H9 (cell line): ENCODE measurements around the gene SWAP70. TPM values are rescaled to one million over a fixed set of nuclear protein-coding genes. Genes with fewer than 3 reads are reported as not detected.

ENCODE experiments used
- DNase-seq: peaks from one replicate; pipeline ENCODE4 v3.0.0-alpha.2; 2017
- H2AFZ ChIP-seq: one replicate; pipeline ENCODE4 v1.6.1; 2013; ENCODE audit warnings: mild to moderate bottlenecking, low read length, control low read depth, moderate library complexity
- H2AK5ac ChIP-seq: 2 replicates; pipeline ENCODE4 v1.6.1; 2013; ENCODE audit warnings: low read length, control low read depth, mixed read lengths; ENCODE audit not compliant: insufficient read length
- H2BK120ac ChIP-seq: one replicate; pipeline ENCODE4 v1.6.1; 2013; ENCODE audit warnings: low read depth, mild to moderate bottlenecking, low read length, control low read depth, inconsistent platforms; ENCODE audit not compliant: poor library complexity, severe bottlenecking
- H2BK12ac ChIP-seq: 2 replicates; pipeline ENCODE4 v1.6.1; 2013; ENCODE audit warnings: low read length, control low read depth, mixed read lengths, low read depth; ENCODE audit not compliant: insufficient read length
- H2BK15ac ChIP-seq: 2 replicates; pipeline ENCODE4 v1.6.1; 2013; ENCODE audit warnings: low read depth, low read length, control low read depth
- H2BK20ac ChIP-seq: one replicate; pipeline ENCODE4 v1.6.1; 2013; ENCODE audit warnings: low read depth, mild to moderate bottlenecking, low read length, control low read depth, inconsistent platforms; ENCODE audit not compliant: poor library complexity, severe bottlenecking
- H2BK5ac ChIP-seq: 2 replicates; pipeline ENCODE4 v1.6.1; 2013; ENCODE audit warnings: low read length, control low read depth, mixed read lengths; ENCODE audit not compliant: insufficient read length
- H3K14ac ChIP-seq: 2 replicates; pipeline ENCODE4 v1.6.1; 2013; ENCODE audit warnings: low read length, control low read depth; ENCODE audit not compliant: insufficient read depth
- H3K18ac ChIP-seq: 2 replicates; pipeline ENCODE4 v1.6.1; 2013; ENCODE audit warnings: low read depth, mild to moderate bottlenecking, mixed read lengths, low read length, control low read depth; ENCODE audit not compliant: insufficient read length
- H3K23ac ChIP-seq: 2 replicates; pipeline ENCODE4 v1.6.1; 2013; ENCODE audit warnings: low read length, control low read depth, mixed read lengths, low read depth; ENCODE audit not compliant: insufficient read length
- H3K23me2 ChIP-seq: 2 replicates; pipeline ENCODE4 v1.6.1; 2013; ENCODE audit warnings: low read depth, mild to moderate bottlenecking, mixed read lengths, low read length, control low read depth; ENCODE audit not compliant: insufficient read length, poor library complexity, severe bottlenecking
- H3K27ac ChIP-seq: 2 replicates; pipeline ENCODE4 v1.5.1; 2013; ENCODE audit warnings: low read length, control low read depth, mixed read lengths, low read depth; ENCODE audit not compliant: insufficient read length
- H3K27me3 ChIP-seq: 2 replicates; pipeline ENCODE4 v1.6.1; 2013; ENCODE audit warnings: low read length, control low read depth, inconsistent platforms; ENCODE audit not compliant: insufficient read depth
- H3K4ac ChIP-seq: 2 replicates; pipeline ENCODE4 v1.6.1; 2013; ENCODE audit warnings: low read depth, mild to moderate bottlenecking, control low read depth, inconsistent platforms, low read length, moderate library complexity
- H3K4me1 ChIP-seq: 2 replicates; pipeline ENCODE4 v1.6.1; 2013; ENCODE audit warnings: low read length, control low read depth, inconsistent platforms; ENCODE audit not compliant: insufficient read depth
- H3K4me2 ChIP-seq: 2 replicates; pipeline ENCODE4 v1.6.1; 2013; ENCODE audit warnings: low read length, control low read depth, mixed read lengths; ENCODE audit not compliant: insufficient read length, insufficient read depth
- H3K56ac ChIP-seq: 2 replicates; pipeline ENCODE4 v1.6.1; 2013; ENCODE audit warnings: low read depth, mild to moderate bottlenecking, mixed read lengths, low read length, control low read depth; ENCODE audit not compliant: insufficient read length
- H3K79me1 ChIP-seq: 2 replicates; pipeline ENCODE4 v1.6.1; 2013; ENCODE audit warnings: low read depth, mild to moderate bottlenecking, moderate library complexity, low read length, control low read depth, inconsistent platforms; ENCODE audit not compliant: insufficient read depth, poor library complexity, severe bottlenecking
- H3K79me2 ChIP-seq: 2 replicates; pipeline ENCODE4 v1.6.1; 2013; ENCODE audit warnings: low read length, control low read depth, inconsistent platforms; ENCODE audit not compliant: insufficient read depth
- H3K9ac ChIP-seq: 2 replicates; pipeline ENCODE4 v1.6.1; 2013; ENCODE audit warnings: low read length, control low read depth, mixed read lengths; ENCODE audit not compliant: insufficient read length; ENCODE audit errors: extremely low read depth
- H3K9me3 ChIP-seq: one replicate; pipeline ENCODE4 v1.6.1; 2013; ENCODE audit warnings: low read depth, low read length, inconsistent platforms; ENCODE audit not compliant: control insufficient read depth
- H3T11ph ChIP-seq: one replicate; pipeline ENCODE4 v1.6.1; 2013; ENCODE audit warnings: mild to moderate bottlenecking, low read length, control low read depth, inconsistent platforms
- H4K20me1 ChIP-seq: one replicate; pipeline ENCODE4 v1.6.1; 2013; ENCODE audit not compliant: control insufficient read depth, insufficient read length, insufficient read depth
- H4K5ac ChIP-seq: 2 replicates; pipeline ENCODE4 v1.6.1; 2013; ENCODE audit warnings: low read depth, mild to moderate bottlenecking, mixed read lengths, low read length, control low read depth; ENCODE audit not compliant: insufficient read length
- H4K8ac ChIP-seq: replicated peaks from 2 replicates; pipeline ENCODE4 v1.6.1; 2013; ENCODE audit warnings: low read length, control low read depth, mixed read lengths, low read depth; ENCODE audit not compliant: insufficient read length
- H4K91ac ChIP-seq: 2 replicates; pipeline ENCODE4 v1.6.1; 2013; ENCODE audit warnings: low read depth, mild to moderate bottlenecking, moderate library complexity, mixed read lengths, low read length, control low read depth; ENCODE audit not compliant: insufficient read length
- H3K27ac Mint-ChIP-seq, 3 experiments: 2 replicates in 2 of 3; 3 replicates in 1 of 3; pipeline ENCODE4 v1.8.0; 2020 to 2021; ENCODE audit warnings: mixed read lengths in 3 of 3, mild to moderate bottlenecking in 1 of 3, moderate library complexity in 1 of 3
- H3K27me3 Mint-ChIP-seq: 2 replicates; pipeline ENCODE4 v1.8.0; 2021; ENCODE audit warnings: low read depth, mild to moderate bottlenecking, moderate library complexity, mixed read lengths
- H3K36me3 Mint-ChIP-seq, 3 experiments: 2 replicates in 2 of 3; 3 replicates in 1 of 3; pipeline ENCODE4 v1.8.0; 2020 to 2021; ENCODE audit warnings: low read depth in 3 of 3, mixed read lengths in 3 of 3; ENCODE audit not compliant: insufficient read depth in 1 of 3
- H3K4me1 Mint-ChIP-seq, 2 experiments: 2 replicates each; pipeline ENCODE4 v1.8.0; 2020; ENCODE audit warnings: mixed read lengths in 2 of 2
- H3K4me3 Mint-ChIP-seq, 2 experiments: 2 replicates in 1 of 2; 3 replicates in 1 of 2; pipeline ENCODE4 v1.8.0; 2020 to 2021; ENCODE audit warnings: mild to moderate bottlenecking in 2 of 2, mixed read lengths in 2 of 2, moderate library complexity in 1 of 2
- H3K9me3 Mint-ChIP-seq, 2 experiments: 2 replicates in 1 of 2; 3 replicates in 1 of 2; pipeline ENCODE4 v1.8.0; 2020; ENCODE audit warnings: mild to moderate bottlenecking in 2 of 2, mixed read lengths in 2 of 2, moderate library complexity in 1 of 2
- WGBS: extraction: QIAGEN DNeasy Blood & Tissue Kit; methylation state at CpG from one replicate; pipeline ENCODE4 v1.1.7; 2013; ENCODE audit warnings: missing lambda C conversion rate, low lambda C conversion rate, mixed read lengths; ENCODE audit not compliant: insufficient read length; ENCODE audit errors: extremely low coverage; 5-methylcytosine and 5-hydroxymethylcytosine counted together
- total RNA-seq: library from RNA; stranded (reverse); gene quantifications from 2 replicates; pipeline ENCODE4 v1.2.1, GENCODE V29; 2021
- TF ChIP-seq, protein P1 (sequence below): fragments of 200-600 bp; sonication (generic); conservative IDR thresholded peaks from 3 replicates; pipeline ENCODE4 v1.8.0; 2021; ENCODE audit warnings: antibody characterized with exemption, mild to moderate bottlenecking

SWAP70 gene
- total RNA-seq, 1 experiment from 2014 or later: 34.4 TPM

DNA sequence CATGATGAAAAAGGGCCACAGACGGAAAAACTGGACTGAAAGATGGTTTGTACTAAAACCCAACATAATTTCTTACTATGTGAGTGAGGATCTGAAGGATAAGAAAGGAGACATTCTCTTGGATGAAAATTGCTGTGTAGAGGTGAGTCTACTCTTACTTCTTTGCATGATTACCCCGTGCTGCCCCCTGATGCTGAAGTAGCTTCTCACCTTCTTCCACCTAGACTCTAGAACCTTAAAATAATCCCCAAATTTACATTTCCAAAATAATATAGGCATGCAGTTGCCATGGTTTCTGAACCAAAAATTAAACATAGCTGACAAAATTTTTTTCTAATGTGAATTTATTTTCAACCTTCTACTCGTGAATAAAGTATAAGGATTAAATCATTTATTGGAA, 64.2 kb downstream of the SWAP70 start:
- Histone ChIP-seq H3K79me1 (no peaks in the 10 kb centered on the region), H3K9me3 (no peaks in the 10 kb centered on the region), H3K27ac (no peak overlapping the region), H3K9ac (no peak overlapping the region), H3K4me2 (no peak overlapping the region), H3K56ac (no peak overlapping the region), H3K14ac (no peak overlapping the region), H2BK15ac (no peak overlapping the region), H2BK12ac (no peak overlapping the region), H2BK20ac (no peak overlapping the region), H4K5ac (no peak overlapping the region), H3K4me1 (no peaks in the 10 kb centered on the region), H3K23ac (no peak overlapping the region), H2AK5ac (no peak overlapping the region), H3K27me3 (no peaks in the 10 kb centered on the region), H4K8ac (no peak overlapping the region), H4K20me1 (no peaks in the 10 kb centered on the region), H3K23me2 (no peaks in the 10 kb centered on the region), H2BK5ac (no peak overlapping the region), H2BK120ac (no peak overlapping the region), H3K18ac (no peak overlapping the region), H3K79me2 (no peaks in the 10 kb centered on the region), H3K4ac (no peak overlapping the region), H2AFZ (no peak overlapping the region), H3T11ph (no peak overlapping the region), H4K91ac (no peak overlapping the region)
- WGBS: no CpG with 5 or more reads among the region's 3 CpGs
- DNase-seq: no peak
- Mint-ChIP-seq H3K4me1 (peaks cover 2 to 4% of the 10 kb centered on the region in 2 experiments), H3K9me3 (no peaks in the 10 kb centered on the region), H3K27me3 (no peaks in the 10 kb centered on the region), H3K4me3 (no peak overlapping the region), H3K36me3 (peaks cover 10 to 38% (median 31%) of the 10 kb centered on the region in 3 experiments; a peak in 6 of 7 replicates), H3K27ac (no peak overlapping the region)
- TF ChIP-seq, protein P1, sequence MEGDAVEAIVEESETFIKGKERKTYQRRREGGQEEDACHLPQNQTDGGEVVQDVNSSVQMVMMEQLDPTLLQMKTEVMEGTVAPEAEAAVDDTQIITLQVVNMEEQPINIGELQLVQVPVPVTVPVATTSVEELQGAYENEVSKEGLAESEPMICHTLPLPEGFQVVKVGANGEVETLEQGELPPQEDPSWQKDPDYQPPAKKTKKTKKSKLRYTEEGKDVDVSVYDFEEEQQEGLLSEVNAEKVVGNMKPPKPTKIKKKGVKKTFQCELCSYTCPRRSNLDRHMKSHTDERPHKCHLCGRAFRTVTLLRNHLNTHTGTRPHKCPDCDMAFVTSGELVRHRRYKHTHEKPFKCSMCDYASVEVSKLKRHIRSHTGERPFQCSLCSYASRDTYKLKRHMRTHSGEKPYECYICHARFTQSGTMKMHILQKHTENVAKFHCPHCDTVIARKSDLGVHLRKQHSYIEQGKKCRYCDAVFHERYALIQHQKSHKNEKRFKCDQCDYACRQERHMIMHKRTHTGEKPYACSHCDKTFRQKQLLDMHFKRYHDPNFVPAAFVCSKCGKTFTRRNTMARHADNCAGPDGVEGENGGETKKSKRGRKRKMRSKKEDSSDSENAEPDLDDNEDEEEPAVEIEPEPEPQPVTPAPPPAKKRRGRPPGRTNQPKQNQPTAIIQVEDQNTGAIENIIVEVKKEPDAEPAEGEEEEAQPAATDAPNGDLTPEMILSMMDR: no peak
